ENCODE results near the gene ZSCAN2. TPM values are rescaled to one million over a fixed set of nuclear protein-coding genes. Genes with fewer than 3 reads are reported as not detected.

Gene ZSCAN2
- total RNA-seq, 2 donors from 2014 or later = 4.9 to 5.6 TPM

DNA sequence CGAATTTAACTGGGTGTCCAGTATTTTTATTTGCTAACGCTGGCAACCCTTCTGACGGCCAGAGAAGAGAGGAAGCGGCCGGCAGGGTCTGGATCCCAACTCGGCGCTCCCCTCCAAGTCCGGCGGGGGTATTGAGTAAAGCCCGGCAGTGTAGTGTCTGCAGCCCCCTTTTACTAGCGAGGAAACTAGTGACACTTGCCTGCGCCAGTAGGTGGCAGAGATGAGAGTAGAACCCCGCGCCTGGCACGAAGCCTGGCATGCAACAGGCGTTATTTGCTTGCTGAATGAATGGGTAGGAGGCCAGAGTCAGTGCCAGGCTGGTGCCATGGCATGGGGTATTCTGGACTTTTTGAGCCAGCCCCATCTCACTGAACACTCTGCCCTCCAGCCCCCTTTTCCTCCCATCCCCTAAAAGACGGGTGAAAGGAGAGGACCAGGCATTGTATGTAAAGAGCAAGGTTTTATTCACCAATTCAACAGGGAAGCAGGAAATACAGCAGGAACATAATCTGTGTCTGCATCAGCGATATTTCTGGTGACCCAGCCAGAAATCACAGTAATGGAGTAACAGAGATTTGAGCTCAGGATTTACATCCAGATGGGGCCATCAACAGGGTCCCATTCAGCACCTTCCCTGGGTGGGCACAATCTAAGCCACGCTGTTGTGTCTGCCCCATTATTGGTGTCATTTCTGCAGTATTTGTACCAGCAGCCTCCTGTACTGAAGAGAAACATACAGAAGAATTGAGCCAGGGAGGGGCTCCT, 54.1 kb downstream of the ZSCAN2 start:
- Histone ChIP-seq H3K27me3 (no peaks in the 10 kb centered on the region), H3K4me1 (peaks cover 0 to 53% of the 10 kb centered on the region in 2 donors), H3K36me3 (peaks cover 10% of the 10 kb centered on the region), H3K4me3 (peak overlapping the region; percentile 87 to 90), H3K27ac (peak overlapping the region; percentile 88 to 89), H3K9me3 (no peaks in the 10 kb centered on the region)
- TF ChIP-seq, protein P1, sequence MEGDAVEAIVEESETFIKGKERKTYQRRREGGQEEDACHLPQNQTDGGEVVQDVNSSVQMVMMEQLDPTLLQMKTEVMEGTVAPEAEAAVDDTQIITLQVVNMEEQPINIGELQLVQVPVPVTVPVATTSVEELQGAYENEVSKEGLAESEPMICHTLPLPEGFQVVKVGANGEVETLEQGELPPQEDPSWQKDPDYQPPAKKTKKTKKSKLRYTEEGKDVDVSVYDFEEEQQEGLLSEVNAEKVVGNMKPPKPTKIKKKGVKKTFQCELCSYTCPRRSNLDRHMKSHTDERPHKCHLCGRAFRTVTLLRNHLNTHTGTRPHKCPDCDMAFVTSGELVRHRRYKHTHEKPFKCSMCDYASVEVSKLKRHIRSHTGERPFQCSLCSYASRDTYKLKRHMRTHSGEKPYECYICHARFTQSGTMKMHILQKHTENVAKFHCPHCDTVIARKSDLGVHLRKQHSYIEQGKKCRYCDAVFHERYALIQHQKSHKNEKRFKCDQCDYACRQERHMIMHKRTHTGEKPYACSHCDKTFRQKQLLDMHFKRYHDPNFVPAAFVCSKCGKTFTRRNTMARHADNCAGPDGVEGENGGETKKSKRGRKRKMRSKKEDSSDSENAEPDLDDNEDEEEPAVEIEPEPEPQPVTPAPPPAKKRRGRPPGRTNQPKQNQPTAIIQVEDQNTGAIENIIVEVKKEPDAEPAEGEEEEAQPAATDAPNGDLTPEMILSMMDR (IDR thresholded peaks at IDR 0.05) = peak in 1 of 2 donors; percentile 70
- DNase-seq (ENCODE audit: low spot score) = peak; percentile 86

DNA sequence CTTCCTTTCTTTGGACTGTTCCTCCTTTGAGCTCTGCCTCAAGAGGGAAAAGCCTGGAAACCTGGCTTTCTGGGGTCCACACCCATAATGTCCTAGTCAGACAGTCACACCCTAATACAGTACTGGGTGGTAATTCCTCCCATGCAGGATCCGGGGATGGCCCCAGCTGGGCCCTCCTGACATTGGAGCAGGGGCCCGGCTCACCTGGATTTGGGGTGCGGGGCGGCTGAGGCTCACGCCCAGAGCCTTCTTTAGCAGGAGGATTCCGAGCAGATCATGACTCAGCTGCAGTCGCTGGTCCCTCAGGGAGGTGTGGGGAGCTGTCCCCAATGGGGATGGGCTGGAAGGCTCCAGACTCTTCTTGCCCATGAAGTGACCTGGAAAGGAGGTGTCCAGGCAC, 56.2 kb downstream of the ZSCAN2 start:
- TF ChIP-seq, protein P1 (IDR thresholded peaks at IDR 0.05) = no peak
- H3K27me3 ChIP-seq = no peaks in the 10 kb centered on the region
- no peak overlapping the region for H3K4me3 ChIP-seq
- no peaks in the 10 kb centered on the region for H3K9me3 ChIP-seq
- H3K36me3 ChIP-seq = no peaks in the 10 kb centered on the region
- DNase-seq (ENCODE audit: low spot score) = no peak
- peaks cover 0 to 44% of the 10 kb centered on the region in 2 donors for H3K4me1 ChIP-seq
- no peak overlapping the region for H3K27ac ChIP-seq

DNA sequence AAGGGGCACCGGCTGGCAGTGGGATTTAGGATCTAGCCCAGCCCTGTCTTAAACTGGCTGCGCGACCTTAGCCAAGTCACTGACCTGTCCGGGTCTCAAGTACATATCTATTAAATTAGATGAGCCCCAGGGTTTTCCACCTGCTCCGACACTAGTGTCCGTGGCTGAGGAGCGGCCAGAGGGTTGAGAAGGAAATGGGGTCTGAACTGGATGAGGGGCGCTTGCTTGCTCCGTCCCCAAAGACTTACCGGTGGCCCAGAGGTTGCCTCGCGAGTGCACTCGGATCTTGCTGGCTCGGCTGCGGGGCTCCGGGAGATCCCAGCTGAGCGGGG, 56.9 kb downstream of the ZSCAN2 start:
- Histone ChIP-seq H3K27me3 (no peaks in the 10 kb centered on the region), H3K9me3 (no peaks in the 10 kb centered on the region), H3K4me1 (peaks cover 0 to 37% of the 10 kb centered on the region in 2 donors), H3K27ac (peak overlapping the region; percentile 83 to 94), H3K36me3 (no peaks in the 10 kb centered on the region), H3K4me3 (peak overlapping the region; percentile 45 to 73)
- TF ChIP-seq, protein P1 (IDR thresholded peaks at IDR 0.05) = no peak
- DNase-seq (ENCODE audit: low spot score) = no peak

DNA sequence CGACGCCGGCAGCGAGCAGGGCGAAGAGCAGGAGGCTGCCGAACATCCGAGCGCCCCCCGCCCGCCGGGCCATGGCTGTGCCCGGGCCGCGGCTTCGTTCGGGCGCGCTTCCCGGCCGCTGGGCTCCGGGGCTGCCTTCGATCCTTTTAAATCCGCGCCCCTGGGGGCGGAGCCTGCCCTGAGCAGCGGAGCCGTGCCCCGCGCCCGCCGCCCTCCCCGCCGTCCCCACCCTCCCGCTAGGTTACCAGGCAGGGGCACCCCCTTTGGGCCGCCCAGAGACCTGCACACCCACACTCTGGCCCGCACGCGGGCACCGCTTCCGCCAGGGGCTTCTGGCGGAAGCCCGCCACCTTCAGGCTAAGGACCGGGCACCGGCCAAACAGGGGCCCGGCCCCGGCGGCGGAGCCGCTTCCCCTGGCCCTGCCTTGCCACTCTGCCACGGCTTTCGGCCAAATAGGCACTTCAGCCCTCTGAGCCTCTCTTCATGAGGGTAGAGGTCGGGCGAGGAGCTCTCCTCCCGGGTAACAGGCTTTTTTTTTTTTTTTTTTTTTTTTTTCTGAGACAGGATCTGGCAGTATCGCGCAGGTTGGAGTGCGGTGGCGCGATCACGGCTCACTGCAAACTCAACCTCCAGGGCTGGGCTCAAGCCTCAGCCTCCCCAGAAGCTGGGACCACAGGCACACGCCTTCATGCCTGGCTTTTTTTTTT, 57.4 kb downstream of the ZSCAN2 start, which contains the start of gene NMB:
Gene NMB, minus strand, starts transcription at position 120 of the 708 bp plus-strand sequence. Its CDS starts 47 bp downstream, at position 73.
- Histone ChIP-seq H3K27me3 (no peaks in the 10 kb centered on the region), H3K36me3 (no peaks in the 10 kb centered on the region), H3K27ac (peak within 1 kb of the TSS; percentile 83 to 94), H3K4me1 (peaks cover 0 to 32% of the 10 kb centered on the region in 2 donors), H3K4me3 (peak within 1 kb of the TSS; percentile 45 to 73), H3K9me3 (no peaks in the 10 kb centered on the region)
- TF ChIP-seq, protein P1 (IDR thresholded peaks at IDR 0.05) = peak; percentile 66 to 85
- peak; percentile 77 for DNase-seq (ENCODE audit: low spot score)

DNA sequence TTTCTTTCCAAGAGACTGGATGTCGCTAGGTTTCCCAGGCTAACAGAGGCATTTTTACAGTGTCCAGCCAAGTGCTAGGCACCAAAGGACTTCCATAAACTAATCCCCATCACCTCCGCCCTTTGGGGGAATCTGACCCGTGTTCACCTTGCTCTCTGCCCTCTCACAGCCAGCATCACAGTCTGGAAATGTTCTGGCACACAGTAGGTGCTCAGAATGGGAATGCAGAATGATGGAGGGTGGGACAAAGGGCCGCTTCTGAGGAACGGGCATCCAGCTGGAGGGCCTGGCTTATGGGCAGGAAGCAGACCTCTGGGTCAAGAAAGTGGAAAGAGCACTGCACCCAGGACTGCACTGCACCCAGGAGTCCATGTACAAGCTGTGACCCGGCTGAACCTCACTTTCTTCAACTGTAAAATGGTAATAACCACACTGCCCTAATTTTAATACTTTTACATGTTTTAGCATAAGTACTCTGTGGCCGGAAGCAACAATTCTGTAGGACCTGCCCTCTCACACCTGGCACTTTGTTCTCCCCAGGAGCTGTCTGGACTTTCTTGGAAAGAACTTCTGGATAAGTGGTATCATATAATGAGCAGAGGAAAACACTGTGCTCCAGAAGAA, 58.1 kb downstream of the ZSCAN2 start:
- no peaks in the 10 kb centered on the region for H3K36me3 ChIP-seq
- peaks cover 0 to 26% of the 10 kb centered on the region in 2 donors for H3K4me1 ChIP-seq
- peak overlapping the region; percentile 83 to 94 for H3K27ac ChIP-seq
- no peaks in the 10 kb centered on the region for H3K27me3 ChIP-seq
- TF ChIP-seq, protein P1 (IDR thresholded peaks at IDR 0.05) = no peak
- H3K4me3 ChIP-seq = peak overlapping the region; percentile 45 to 73
- no peak for DNase-seq (ENCODE audit: low spot score)
- no peaks in the 10 kb centered on the region for H3K9me3 ChIP-seq

All from right atrium auricular region (tissue), 2 donors.